Epidermal melanocyte (primary cell): Measurements from ENCODE around the gene IFT122.
"Not testable (repeated sequence)": the region's sequence is repeated elsewhere in the genome, so short reads cannot be mapped to it uniquely, and the experiment has no call there.

Source experiments
- DNase-seq: peaks from one replicate; pipeline ENCODE4 v3.0.0; 2011; ENCODE audit warnings: low spot score; ENCODE audit not compliant: insufficient read length

The IFT122 gene

GRCh38 chr3:129495006-129495639 lies 55.1 kb downstream of the IFT122 start:
- not testable (repeated sequence) for DNase-seq

GRCh38 chr3:129497876-129498275 lies 57.9 kb downstream of the IFT122 start:
- DNase-seq = not testable (repeated sequence)

GRCh38 chr3:129498603-129499488 lies 58.8 kb downstream of the IFT122 start:
- not testable (repeated sequence) for DNase-seq

- not testable (repeated sequence) for DNase-seq
Measured at GRCh38 chr3:129499604-129500333, 59.7 kb downstream of the IFT122 start.

- no peak for DNase-seq
Measured at GRCh38 chr3:129500334-129500658, 60.3 kb downstream of the IFT122 start.

- no peak for DNase-seq
Measured at GRCh38 chr3:129501630-129502029, 61.6 kb downstream of the IFT122 start.

GRCh38 chr3:129502641-129503408 lies 62.8 kb downstream of the IFT122 start:
- no peak for DNase-seq

GRCh38 chr3:129503471-129504291 lies 63.7 kb downstream of the IFT122 start:
- no peak for DNase-seq

- no peak for DNase-seq
Measured at GRCh38 chr3:129504471-129505100, 64.6 kb downstream of the IFT122 start.

- no peak for DNase-seq
Measured at GRCh38 chr3:129505341-129505740, 65.3 kb downstream of the IFT122 start.

- no peak for DNase-seq
Measured at GRCh38 chr3:129506231-129506742, 66.3 kb downstream of the IFT122 start.

GRCh38 chr3:129507181-129507831 lies 67.3 kb downstream of the IFT122 start:
- DNase-seq = no peak

GRCh38 chr3:129512595-129512994 lies 72.6 kb downstream of the IFT122 start:
- DNase-seq = no peak

- DNase-seq = no peak
Measured at GRCh38 chr3:129513705-129514104, 73.7 kb downstream of the IFT122 start.

GRCh38 chr3:129514110-129514509 lies 74.1 kb downstream of the IFT122 start:
- DNase-seq = no peak

- DNase-seq = no peak
Measured at GRCh38 chr3:129514563-129514962, 74.5 kb downstream of the IFT122 start.

GRCh38 chr3:129515108-129515820 lies 75.2 kb downstream of the IFT122 start:
- not testable (repeated sequence) for DNase-seq

GRCh38 chr3:129515821-129516432 lies 75.9 kb downstream of the IFT122 start:
- not testable (repeated sequence) for DNase-seq
